ENCODE results near the gene DYNC2H1. TPM values are rescaled to one million over a fixed set of nuclear protein-coding genes. Genes with fewer than 3 reads are reported as not detected.

The DYNC2H1 gene
- total RNA-seq, 1 donor: 44.9 TPM

- TF ChIP-seq CTCF (IDR thresholded peaks at IDR 0.05; ENCODE audit: insufficient read depth, low read depth, low read length): no peak
- H3K4me3 ChIP-seq (ENCODE audit: low read depth, low read length): no peak overlapping the region
- no peak for DNase-seq (ENCODE audit: low read depth)
Observed at GRCh38 chr11:103395612-103396011, 286.4 kb downstream of the DYNC2H1 start.

GRCh38 chr11:103396237-103396636 is 287.0 kb downstream of the DYNC2H1 start:
- DNase-seq (ENCODE audit: low read depth): peak; percentile 66
- no peak for TF ChIP-seq CTCF (IDR thresholded peaks at IDR 0.05; ENCODE audit: insufficient read depth, low read depth, low read length)
- H3K4me3 ChIP-seq (ENCODE audit: low read depth, low read length): no peak overlapping the region

GRCh38 chr11:103397369-103397768 is 288.1 kb downstream of the DYNC2H1 start:
- no peak for DNase-seq (ENCODE audit: low read depth)
- no peak for TF ChIP-seq CTCF (IDR thresholded peaks at IDR 0.05; ENCODE audit: insufficient read depth, low read depth, low read length)
- no peak overlapping the region for H3K4me3 ChIP-seq (ENCODE audit: low read depth, low read length)

- no peak for DNase-seq (ENCODE audit: low read depth)
- no peak for TF ChIP-seq CTCF (IDR thresholded peaks at IDR 0.05; ENCODE audit: insufficient read depth, low read depth, low read length)
Observed at GRCh38 chr11:103398829-103399228, 289.6 kb downstream of the DYNC2H1 start.

GRCh38 chr11:103406357-103406756 is 297.1 kb downstream of the DYNC2H1 start:
- H3K4me3 ChIP-seq (ENCODE audit: low read depth, low read length): no peak overlapping the region
- TF ChIP-seq CTCF (IDR thresholded peaks at IDR 0.05; ENCODE audit: insufficient read depth, low read depth, low read length): no peak
- DNase-seq (ENCODE audit: low read depth): no peak

More at GRCh38 chr11:103398829-103399228, 289.6 kb downstream of the DYNC2H1 start:
- no peak overlapping the region for H3K4me3 ChIP-seq (ENCODE audit: low read depth, low read length)

GRCh38 chr11:103407641-103408040 is 298.4 kb downstream of the DYNC2H1 start:
- no peak overlapping the region for H3K4me3 ChIP-seq (ENCODE audit: low read depth, low read length)
- TF ChIP-seq CTCF (IDR thresholded peaks at IDR 0.05; ENCODE audit: insufficient read depth, low read depth, low read length): no peak
- no peak for DNase-seq (ENCODE audit: low read depth)

- DNase-seq (ENCODE audit: low read depth): peak; percentile 39
Observed at GRCh38 chr11:103413266-103413888, 304.2 kb downstream of the DYNC2H1 start.

More at GRCh38 chr11:103413266-103413888, 304.2 kb downstream of the DYNC2H1 start:
- TF ChIP-seq CTCF (IDR thresholded peaks at IDR 0.05; ENCODE audit: insufficient read depth, low read depth, low read length): no peak
- no peak overlapping the region for H3K4me3 ChIP-seq (ENCODE audit: low read depth, low read length)
